Prostate gland (tissue), 2 donors: ENCODE data around the gene OR51G2.

Experiments
- POLR2A ChIP-seq: fragments of 450-650 bp; IDR thresholded peaks from one replicate; pipeline ENCODE4 v1.6.1; 2016; ENCODE audit warnings: antibody characterized with exemption, mild to moderate bottlenecking
- TF ChIP-seq, protein P1 (sequence below), 4 experiments: fragments of 200-600 bp in 2 of 4; fragments of 450-650 bp in 2 of 4; sonication (generic) in 2 of 4; IDR thresholded peaks; 1 replicate in 3 of 4; 2 replicates in 1 of 4; pipeline ENCODE4 v1.5.1; 2016 to 2019; ENCODE audit warnings: antibody characterized with exemption in 4 of 4, mild to moderate bottlenecking in 2 of 4, moderate library complexity in 2 of 4

DNA sequence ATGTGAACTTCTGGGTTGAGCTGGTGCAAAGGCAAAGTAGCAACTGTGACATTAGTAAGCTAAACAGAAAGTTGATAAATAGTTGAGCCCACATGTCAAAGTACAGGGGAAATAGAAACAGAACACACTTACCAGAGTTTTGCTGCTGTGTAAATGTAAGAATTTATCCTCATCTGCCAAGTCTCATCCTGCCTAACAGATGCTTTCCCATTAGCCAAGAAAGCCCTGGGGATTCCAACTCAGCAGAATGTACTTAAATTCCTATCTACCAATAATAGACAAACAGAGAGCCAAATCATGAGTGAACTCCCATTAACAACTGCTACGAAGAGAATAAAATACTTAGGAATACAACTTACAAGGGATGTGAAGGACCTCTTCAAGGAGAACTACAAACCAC, 43.7 kb upstream of the OR51G2 start:
- TF ChIP-seq, protein P1, sequence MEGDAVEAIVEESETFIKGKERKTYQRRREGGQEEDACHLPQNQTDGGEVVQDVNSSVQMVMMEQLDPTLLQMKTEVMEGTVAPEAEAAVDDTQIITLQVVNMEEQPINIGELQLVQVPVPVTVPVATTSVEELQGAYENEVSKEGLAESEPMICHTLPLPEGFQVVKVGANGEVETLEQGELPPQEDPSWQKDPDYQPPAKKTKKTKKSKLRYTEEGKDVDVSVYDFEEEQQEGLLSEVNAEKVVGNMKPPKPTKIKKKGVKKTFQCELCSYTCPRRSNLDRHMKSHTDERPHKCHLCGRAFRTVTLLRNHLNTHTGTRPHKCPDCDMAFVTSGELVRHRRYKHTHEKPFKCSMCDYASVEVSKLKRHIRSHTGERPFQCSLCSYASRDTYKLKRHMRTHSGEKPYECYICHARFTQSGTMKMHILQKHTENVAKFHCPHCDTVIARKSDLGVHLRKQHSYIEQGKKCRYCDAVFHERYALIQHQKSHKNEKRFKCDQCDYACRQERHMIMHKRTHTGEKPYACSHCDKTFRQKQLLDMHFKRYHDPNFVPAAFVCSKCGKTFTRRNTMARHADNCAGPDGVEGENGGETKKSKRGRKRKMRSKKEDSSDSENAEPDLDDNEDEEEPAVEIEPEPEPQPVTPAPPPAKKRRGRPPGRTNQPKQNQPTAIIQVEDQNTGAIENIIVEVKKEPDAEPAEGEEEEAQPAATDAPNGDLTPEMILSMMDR (IDR thresholded peaks at IDR 0.05): no peak
- no peak for TF ChIP-seq POLR2A
